Parathyroid adenoma (tissue), 2 donors: Measurements from ENCODE around the gene TMSB15B.
"Not testable (repeated sequence)": the region's sequence is repeated elsewhere in the genome, so short reads cannot be mapped to it uniquely, and the experiment has no call there.

Source experiments
- H2AFZ ChIP-seq: fragments of 300-600 bp; sonication (generic); one replicate; pipeline ENCODE4 v1.7.0; 2017; ENCODE audit warnings: antibody characterized with exemption, mild to moderate bottlenecking
- H3K27ac ChIP-seq: fragments of 300-600 bp; sonication (generic); one replicate; pipeline ENCODE4 v1.7.0; 2017
- H3K27me3 ChIP-seq: fragments of 300-600 bp; sonication (generic); one replicate; pipeline ENCODE4 v1.7.0; 2017; ENCODE audit warnings: low read length; ENCODE audit not compliant: control insufficient read depth, insufficient read depth
- H3K36me3 ChIP-seq: fragments of 300-600 bp; sonication (generic); one replicate; pipeline ENCODE4 v1.7.0; 2017; ENCODE audit warnings: low read length; ENCODE audit not compliant: control insufficient read depth, insufficient read depth
- H3K4me1 ChIP-seq: fragments of 300-600 bp; sonication (generic); one replicate; pipeline ENCODE4 v1.7.0; 2017; ENCODE audit warnings: control low read depth
- H3K4me2 ChIP-seq: fragments of 300-600 bp; sonication (generic); one replicate; pipeline ENCODE4 v1.7.0; 2017; ENCODE audit warnings: low read length
- H3K4me3 ChIP-seq: fragments of 300-600 bp; sonication (generic); one replicate; pipeline ENCODE4 v1.7.0; 2017; ENCODE audit warnings: low read depth, low read length
- H3K79me2 ChIP-seq: fragments of 300-600 bp; sonication (generic); one replicate; pipeline ENCODE4 v1.7.0; 2017; ENCODE audit warnings: control low read depth
- H3K9ac ChIP-seq: fragments of 300-600 bp; sonication (generic); one replicate; pipeline ENCODE4 v1.7.0; 2017; ENCODE audit warnings: mild to moderate bottlenecking
- H3K9me3 ChIP-seq: fragments of 300-600 bp; sonication (generic); one replicate; pipeline ENCODE4 v1.7.0; 2017; ENCODE audit warnings: low read length; ENCODE audit not compliant: control insufficient read depth
- TF ChIP-seq, protein P1 (sequence below): fragments of 300-600 bp; sonication (generic); IDR thresholded peaks from one replicate; pipeline ENCODE4 v1.7.0; 2017; ENCODE audit warnings: antibody characterized with exemption, mild to moderate bottlenecking
- donor health status: primary hyperparathyroidism.

TMSB15B gene

DNA sequence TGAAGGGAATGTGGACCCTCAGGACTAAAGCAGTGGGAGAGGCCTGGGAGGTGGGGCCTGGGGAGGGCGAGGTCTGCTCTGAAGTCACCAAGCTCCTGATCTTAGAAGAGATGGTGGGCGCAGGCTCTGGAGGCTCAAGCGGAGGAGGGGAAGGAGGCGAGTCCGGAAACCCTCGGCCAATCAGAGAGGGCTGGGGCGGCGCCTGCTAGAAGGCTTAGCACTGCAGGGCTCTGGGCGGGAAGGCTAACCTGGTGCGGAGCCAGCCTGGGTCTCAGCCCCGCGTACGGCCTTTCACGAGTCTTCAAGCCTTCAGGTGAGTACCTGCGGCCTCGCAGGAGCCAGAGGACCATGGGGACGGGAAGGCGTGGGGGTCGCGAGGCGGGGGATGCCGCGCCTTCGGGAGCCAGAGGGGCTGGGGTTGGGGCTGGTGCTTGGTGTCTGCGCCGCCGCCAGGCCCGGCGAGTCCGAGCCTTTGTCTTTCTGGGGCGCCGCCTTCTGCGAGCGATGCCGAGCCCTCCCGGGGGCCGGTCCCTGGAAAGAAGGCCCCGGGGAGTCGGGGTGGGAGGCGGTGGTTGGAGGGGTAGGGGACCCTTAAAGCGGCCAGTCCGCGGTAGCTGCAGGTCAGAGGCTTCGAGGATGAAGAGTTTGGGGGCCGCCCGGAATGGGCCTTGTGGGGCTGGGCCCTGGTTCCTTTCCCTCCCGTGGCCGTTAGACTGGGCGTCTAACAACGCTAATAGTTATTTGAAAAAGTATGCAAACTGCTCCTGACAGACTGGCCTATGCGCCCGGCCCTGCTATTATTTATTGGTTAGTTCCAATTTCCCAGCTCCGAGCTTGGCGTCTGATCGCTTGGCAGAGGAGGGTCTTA, at the start of gene TMSB15B:
Gene TMSB15B, plus strand, starts transcription at position 217 of the 868 bp plus-strand sequence.
- not testable (repeated sequence) for H3K79me2 ChIP-seq, H3K27me3 ChIP-seq, H3K36me3 ChIP-seq, H3K4me3 ChIP-seq, H3K9me3 ChIP-seq, H3K27ac ChIP-seq, H3K9ac ChIP-seq, H3K4me1 ChIP-seq, H2AFZ ChIP-seq, H3K4me2 ChIP-seq

DNA sequence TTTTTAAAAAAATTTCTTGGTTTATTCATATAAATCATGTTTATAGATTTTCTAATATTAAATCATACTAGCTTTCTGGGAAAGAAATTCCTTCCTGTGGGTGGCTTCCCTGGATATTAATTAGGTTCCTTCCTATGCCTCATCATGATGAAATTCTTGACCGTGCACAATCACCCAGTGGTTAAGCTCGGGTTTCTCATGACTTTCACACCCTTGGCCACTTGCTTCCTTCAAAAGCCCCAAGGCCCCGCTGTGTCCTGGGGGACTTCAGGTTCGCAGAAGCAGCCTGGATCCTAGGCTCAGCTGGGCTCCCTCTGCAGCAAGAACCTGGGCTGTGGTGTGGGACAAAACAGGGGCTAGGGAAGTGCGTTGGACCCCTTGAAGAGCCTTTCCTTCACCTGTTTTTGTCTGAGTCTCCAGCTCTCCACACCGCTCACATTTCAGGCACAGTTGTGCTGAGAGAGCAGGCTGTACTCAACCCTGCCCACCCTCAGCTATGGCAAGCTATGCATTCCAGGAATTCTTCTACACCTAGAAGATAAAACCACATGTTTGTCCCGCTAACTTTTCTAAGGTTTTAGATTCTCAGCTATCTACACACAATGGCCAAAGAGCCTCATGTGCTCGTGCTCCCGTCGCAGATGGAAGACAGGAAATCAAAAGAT, 48.9 kb upstream of the TMSB15B start:
- no peak overlapping the region for H2AFZ ChIP-seq

DNA sequence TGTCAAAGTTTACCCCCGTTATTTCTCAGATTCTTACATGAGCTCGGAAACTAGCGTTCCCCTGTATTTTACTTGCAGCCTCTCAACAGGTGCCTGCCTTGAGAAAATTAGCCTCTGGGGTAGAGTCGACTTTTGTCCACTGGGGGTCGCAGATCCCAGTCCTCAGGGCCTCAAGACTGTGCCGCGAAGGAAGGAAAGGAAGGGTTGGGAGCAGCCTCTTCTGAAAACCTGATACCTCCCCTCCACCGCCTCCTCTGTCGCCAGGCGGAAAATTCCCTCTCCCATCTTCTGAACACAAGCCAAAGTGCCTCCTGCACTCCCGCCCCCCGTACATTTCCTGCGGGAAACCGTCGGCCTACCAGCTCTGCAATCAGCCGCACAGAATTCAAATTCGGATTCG, 44.4 kb upstream of the TMSB15B start:
- TF ChIP-seq, protein P1, sequence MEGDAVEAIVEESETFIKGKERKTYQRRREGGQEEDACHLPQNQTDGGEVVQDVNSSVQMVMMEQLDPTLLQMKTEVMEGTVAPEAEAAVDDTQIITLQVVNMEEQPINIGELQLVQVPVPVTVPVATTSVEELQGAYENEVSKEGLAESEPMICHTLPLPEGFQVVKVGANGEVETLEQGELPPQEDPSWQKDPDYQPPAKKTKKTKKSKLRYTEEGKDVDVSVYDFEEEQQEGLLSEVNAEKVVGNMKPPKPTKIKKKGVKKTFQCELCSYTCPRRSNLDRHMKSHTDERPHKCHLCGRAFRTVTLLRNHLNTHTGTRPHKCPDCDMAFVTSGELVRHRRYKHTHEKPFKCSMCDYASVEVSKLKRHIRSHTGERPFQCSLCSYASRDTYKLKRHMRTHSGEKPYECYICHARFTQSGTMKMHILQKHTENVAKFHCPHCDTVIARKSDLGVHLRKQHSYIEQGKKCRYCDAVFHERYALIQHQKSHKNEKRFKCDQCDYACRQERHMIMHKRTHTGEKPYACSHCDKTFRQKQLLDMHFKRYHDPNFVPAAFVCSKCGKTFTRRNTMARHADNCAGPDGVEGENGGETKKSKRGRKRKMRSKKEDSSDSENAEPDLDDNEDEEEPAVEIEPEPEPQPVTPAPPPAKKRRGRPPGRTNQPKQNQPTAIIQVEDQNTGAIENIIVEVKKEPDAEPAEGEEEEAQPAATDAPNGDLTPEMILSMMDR: peak; percentile 52
- Histone ChIP-seq H3K27me3 (no peaks in the 10 kb centered on the region), H3K27ac (no peak overlapping the region), H3K4me3 (peak overlapping the region; percentile 46), H3K9ac (no peak overlapping the region), H3K4me1 (no peaks in the 10 kb centered on the region), H3K4me2 (peak overlapping the region; percentile 75), H3K9me3 (no peaks in the 10 kb centered on the region), H2AFZ (peak overlapping the region; percentile 90), H3K79me2 (no peaks in the 10 kb centered on the region), H3K36me3 (no peaks in the 10 kb centered on the region)

More for the DNA sequence above, 48.9 kb upstream of the TMSB15B start:
- Histone ChIP-seq H3K4me1 (no peaks in the 10 kb centered on the region), H3K27ac (no peak overlapping the region), H3K79me2 (no peaks in the 10 kb centered on the region), H3K4me3 (no peak overlapping the region), H3K9me3 (no peaks in the 10 kb centered on the region), H3K36me3 (no peaks in the 10 kb centered on the region), H3K9ac (no peak overlapping the region), H3K27me3 (no peaks in the 10 kb centered on the region), H3K4me2 (no peak overlapping the region)
- TF ChIP-seq, protein P1: no peak

DNA sequence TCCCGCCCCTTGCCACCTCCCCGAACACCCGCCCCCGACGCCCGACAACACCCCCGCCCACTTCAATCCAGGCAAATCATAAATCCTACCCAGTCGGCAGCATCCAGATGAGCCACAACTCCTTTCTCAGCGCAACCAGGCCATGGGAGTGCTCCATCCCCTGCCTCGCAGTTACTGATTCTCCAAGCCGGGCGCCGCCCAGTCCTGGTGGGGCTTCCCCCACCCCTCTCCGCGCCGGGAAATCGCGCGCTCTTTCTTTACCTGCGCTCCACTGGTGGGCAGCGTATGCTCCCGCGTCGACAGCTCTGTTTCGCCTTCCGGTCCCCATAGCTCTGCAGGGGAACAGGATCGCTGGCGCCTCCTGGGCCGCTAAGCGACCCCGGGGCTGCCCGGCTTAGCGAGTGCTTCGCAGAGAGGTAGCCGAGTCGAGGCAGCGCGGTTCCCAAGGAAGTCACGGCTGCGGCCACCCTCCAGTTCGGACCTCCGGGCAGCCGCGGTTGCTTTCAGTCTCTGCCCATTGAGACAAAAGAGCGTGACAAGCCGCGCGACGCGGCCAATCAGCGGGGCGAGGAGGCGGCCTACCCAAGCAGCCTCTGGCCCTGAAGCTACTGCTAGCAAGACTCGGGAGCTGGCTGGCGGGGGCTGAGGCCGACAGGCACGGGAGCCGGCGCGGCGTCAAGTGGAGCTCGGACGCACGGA, 43.7 kb upstream of the TMSB15B start:
- Histone ChIP-seq H3K27ac (peak overlapping the region; percentile 67), H3K4me1 (no peaks in the 10 kb centered on the region), H3K36me3 (no peaks in the 10 kb centered on the region), H2AFZ (peak overlapping the region; percentile 90), H3K4me3 (peak overlapping the region; percentile 46), H3K9me3 (no peaks in the 10 kb centered on the region), H3K9ac (no peak overlapping the region), H3K27me3 (no peaks in the 10 kb centered on the region), H3K79me2 (no peaks in the 10 kb centered on the region), H3K4me2 (peak overlapping the region; percentile 75)
- TF ChIP-seq, protein P1: no peak

DNA sequence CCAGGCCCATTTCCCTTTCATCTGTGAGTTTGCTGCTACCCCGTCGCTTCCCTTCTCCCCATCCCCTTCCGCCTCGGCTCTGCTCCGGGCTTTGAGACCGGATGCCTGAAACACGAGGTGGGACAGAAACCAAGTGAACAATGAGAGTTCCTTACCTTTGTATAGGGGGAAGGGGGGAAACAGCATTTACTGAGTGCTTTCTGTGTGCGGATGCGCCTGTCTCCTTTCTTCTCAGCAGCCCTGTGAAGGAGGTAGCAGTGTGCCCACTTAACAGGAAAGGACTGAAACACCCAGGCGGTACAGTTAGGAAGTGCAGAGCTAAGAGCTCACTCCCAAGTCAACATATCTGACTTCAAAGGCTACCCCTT, 43.2 kb upstream of the TMSB15B start:
- TF ChIP-seq, protein P1: no peak
- Histone ChIP-seq H3K9me3 (no peaks in the 10 kb centered on the region), H3K4me2 (peak overlapping the region; percentile 75), H3K36me3 (no peaks in the 10 kb centered on the region), H2AFZ (peak overlapping the region; percentile 90), H3K27ac (peak overlapping the region; percentile 67), H3K79me2 (no peaks in the 10 kb centered on the region), H3K4me1 (no peaks in the 10 kb centered on the region), H3K9ac (no peak overlapping the region), H3K4me3 (peak overlapping the region; percentile 46), H3K27me3 (no peaks in the 10 kb centered on the region)

DNA sequence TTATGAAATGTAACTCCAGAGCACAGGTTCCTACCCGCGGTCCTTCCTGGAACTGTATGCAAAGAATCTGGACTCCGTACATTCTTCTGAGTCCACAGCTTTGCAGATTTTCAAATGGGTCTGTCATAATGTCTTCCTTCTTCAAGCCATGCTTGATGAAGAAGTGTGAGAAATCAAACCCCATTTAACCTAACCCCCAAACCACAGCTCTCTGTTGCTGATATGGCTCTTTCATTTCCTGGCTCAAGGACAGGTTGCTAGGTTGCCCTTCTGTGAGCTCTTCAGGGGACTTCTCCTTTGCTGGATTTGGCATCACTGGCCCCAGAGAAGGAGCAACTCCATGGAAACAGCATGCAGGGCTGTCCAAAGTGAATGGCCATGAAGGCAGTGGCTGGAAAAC, 41.9 kb upstream of the TMSB15B start:
- not testable (repeated sequence) for H3K79me2 ChIP-seq, H3K9ac ChIP-seq, H3K36me3 ChIP-seq, H3K4me1 ChIP-seq, H3K4me2 ChIP-seq, H3K27me3 ChIP-seq, H3K9me3 ChIP-seq, H3K27ac ChIP-seq, H2AFZ ChIP-seq, H3K4me3 ChIP-seq
